Prostate gland (tissue), 2 donors: ENCODE measurements around the gene TOMM70. TPM values are rescaled to one million over a fixed set of nuclear protein-coding genes. Genes with fewer than 3 reads are reported as not detected.

Experiments
- DNase-seq: peaks from one replicate; pipeline ENCODE4 v3.0.0-alpha.2; 2019; ENCODE audit warnings: low spot score
- H3K27ac ChIP-seq, 2 donors: fragments of 200-600 bp; sonication (generic); 2 replicates each; pipeline ENCODE4 v1.5.1; 2017 to 2019
- H3K27me3 ChIP-seq: fragments of 200-600 bp; sonication (generic); replicated peaks from 2 replicates; pipeline ENCODE4 v1.5.1; 2019; ENCODE audit not compliant: insufficient read depth
- H3K36me3 ChIP-seq, 2 donors: fragments of 200-600 bp; sonication (generic); 1 replicate in 1 of 2; 2 replicates in 1 of 2; pipeline versions ENCODE4 v1.5.1 to v1.8.1; 2017 to 2019
- H3K4me1 ChIP-seq: fragments of 200-600 bp; sonication (generic); replicated peaks from 2 replicates; pipeline ENCODE4 v1.5.1; 2019
- H3K4me3 ChIP-seq, 2 donors: fragments of 200-600 bp; sonication (generic); 2 replicates each; pipeline ENCODE4 v1.5.1; 2017 to 2019
- H3K9me3 ChIP-seq: fragments of 200-600 bp; sonication (generic); 2 replicates; pipeline ENCODE4 v1.5.1; 2017
- POLR2A ChIP-seq: fragments of 450-650 bp; IDR thresholded peaks from one replicate; pipeline ENCODE4 v1.6.1; 2016; ENCODE audit warnings: antibody characterized with exemption, mild to moderate bottlenecking
- POLR2AphosphoS5 ChIP-seq: sonication (generic); formaldehyde crosslinking; IDR thresholded peaks from one replicate; pipeline ENCODE4 v1.6.1; 2017; ENCODE audit warnings: antibody characterized with exemption
- WGBS: methylation state at CpG from one replicate; pipeline ENCODE4 v1.1.5; 2018; 5-methylcytosine and 5-hydroxymethylcytosine counted together
- intact Hi-C: fragments of 100-400 bp; cut with DNase I; formaldehyde crosslinking; loops from one replicate; pipeline ENCODE4 v1.14.2; 2022
- total RNA-seq, 2 donors: library from RNA; depleted of rRNA; stranded (reverse); fragments of >200 nt; gene quantifications; one replicate each; pipeline ENCODE4 v1.1.0, GENCODE V29; 2016
- TF ChIP-seq, protein P1 (sequence below), 4 experiments: fragments of 200-600 bp in 2 of 4; fragments of 450-650 bp in 2 of 4; sonication (generic) in 2 of 4; IDR thresholded peaks; 1 replicate in 3 of 4; 2 replicates in 1 of 4; pipeline ENCODE4 v1.5.1; 2016 to 2019; ENCODE audit warnings: antibody characterized with exemption in 4 of 4, mild to moderate bottlenecking in 2 of 4, moderate library complexity in 2 of 4

The TOMM70 gene
- total RNA-seq, 2 donors from 2014 or later, result 34.0 to 36.1 TPM

DNA sequence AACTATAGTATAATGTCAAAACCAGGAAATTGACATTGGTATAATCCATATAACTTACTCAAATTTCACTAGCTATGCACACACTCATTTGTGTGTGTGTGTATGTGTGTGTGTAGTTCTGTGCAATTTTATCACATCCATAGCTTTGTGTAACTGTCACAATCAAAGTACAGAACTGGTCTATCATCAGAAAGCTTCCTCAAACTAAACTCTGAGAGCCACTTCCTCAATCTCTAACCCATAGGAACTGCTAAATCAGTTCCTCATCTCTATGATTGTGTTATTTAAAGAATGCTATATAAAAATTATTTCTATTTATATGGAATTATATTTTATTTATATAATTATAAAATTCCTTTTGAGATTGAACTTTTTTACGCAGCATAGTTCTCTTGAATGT is 18.5 kb upstream of the TOMM70 start:
- Histone ChIP-seq H3K36me3 (no peaks in the 10 kb centered on the region), H3K27ac (no peak overlapping the region), H3K4me3 (no peak overlapping the region), H3K9me3 (no peaks in the 10 kb centered on the region), H3K4me1 (no peaks in the 10 kb centered on the region), H3K27me3 (no peaks in the 10 kb centered on the region)
- intact Hi-C loops, result no loop called here
- no peak for DNase-seq
- 100% methylated on average over 1 of the region's 1 CpG for WGBS
- no peak for TF ChIP-seq POLR2AphosphoS5
- TF ChIP-seq POLR2A, result no peak
- TF ChIP-seq, protein P1, sequence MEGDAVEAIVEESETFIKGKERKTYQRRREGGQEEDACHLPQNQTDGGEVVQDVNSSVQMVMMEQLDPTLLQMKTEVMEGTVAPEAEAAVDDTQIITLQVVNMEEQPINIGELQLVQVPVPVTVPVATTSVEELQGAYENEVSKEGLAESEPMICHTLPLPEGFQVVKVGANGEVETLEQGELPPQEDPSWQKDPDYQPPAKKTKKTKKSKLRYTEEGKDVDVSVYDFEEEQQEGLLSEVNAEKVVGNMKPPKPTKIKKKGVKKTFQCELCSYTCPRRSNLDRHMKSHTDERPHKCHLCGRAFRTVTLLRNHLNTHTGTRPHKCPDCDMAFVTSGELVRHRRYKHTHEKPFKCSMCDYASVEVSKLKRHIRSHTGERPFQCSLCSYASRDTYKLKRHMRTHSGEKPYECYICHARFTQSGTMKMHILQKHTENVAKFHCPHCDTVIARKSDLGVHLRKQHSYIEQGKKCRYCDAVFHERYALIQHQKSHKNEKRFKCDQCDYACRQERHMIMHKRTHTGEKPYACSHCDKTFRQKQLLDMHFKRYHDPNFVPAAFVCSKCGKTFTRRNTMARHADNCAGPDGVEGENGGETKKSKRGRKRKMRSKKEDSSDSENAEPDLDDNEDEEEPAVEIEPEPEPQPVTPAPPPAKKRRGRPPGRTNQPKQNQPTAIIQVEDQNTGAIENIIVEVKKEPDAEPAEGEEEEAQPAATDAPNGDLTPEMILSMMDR (IDR thresholded peaks at IDR 0.05), result no peak

DNA sequence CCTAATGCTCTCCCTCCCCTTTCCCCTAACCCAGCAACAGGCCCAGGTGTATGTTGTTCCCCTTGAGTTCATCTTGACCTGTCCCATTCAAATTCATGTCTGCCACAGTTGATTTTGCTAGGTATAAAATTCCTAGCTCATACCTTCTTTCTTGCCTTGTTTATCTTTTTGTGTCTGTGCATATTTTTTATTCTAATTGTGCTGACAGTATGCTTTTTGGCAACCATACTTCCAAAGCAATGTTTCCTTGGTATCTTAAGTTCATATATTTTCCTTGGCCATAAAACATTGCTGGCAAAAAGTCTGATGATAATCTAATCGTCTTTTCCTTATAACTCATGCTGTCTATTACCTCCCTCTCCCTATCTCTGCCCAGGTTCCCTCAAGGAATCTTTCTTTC is 16.0 kb upstream of the TOMM70 start:
- H3K27ac ChIP-seq, result no peak overlapping the region
- no peaks in the 10 kb centered on the region for H3K27me3 ChIP-seq
- no peak overlapping the region for H3K4me3 ChIP-seq
- intact Hi-C loops, result no loop called here
- no peaks in the 10 kb centered on the region for H3K4me1 ChIP-seq
- no peaks in the 10 kb centered on the region for H3K36me3 ChIP-seq
- H3K9me3 ChIP-seq, result no peaks in the 10 kb centered on the region
- 63% methylated on average over 1 of the region's 1 CpG for WGBS
- DNase-seq, result no peak
- TF ChIP-seq POLR2AphosphoS5 (no peak), POLR2A (no peak)
- TF ChIP-seq, protein P1 (IDR thresholded peaks at IDR 0.05), result no peak

DNA sequence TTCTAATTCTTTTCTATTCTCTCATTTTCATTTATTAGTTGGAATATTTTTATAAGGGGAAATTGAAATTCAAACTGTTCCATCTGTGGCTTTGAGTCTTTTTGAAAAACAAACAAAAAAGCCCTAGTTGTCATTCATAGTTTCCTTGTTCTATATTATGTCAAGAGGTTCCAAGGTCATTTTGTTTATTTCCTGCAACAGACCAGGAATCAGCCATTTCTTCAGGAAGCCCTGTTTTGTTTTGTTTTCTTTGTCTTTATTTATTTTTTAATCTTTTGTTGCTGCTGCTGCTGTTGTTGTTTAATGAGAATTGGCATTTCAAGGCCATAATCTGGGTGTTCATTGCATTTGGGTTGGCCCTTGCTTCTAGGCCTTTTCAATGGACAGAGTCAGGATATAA is 15.3 kb upstream of the TOMM70 start:
- no peaks in the 10 kb centered on the region for H3K9me3 ChIP-seq
- TF ChIP-seq, protein P1 (IDR thresholded peaks at IDR 0.05), result no peak
- TF ChIP-seq POLR2AphosphoS5, result no peak
- no peak for TF ChIP-seq POLR2A
- intact Hi-C loops, result no loop called here

DNA sequence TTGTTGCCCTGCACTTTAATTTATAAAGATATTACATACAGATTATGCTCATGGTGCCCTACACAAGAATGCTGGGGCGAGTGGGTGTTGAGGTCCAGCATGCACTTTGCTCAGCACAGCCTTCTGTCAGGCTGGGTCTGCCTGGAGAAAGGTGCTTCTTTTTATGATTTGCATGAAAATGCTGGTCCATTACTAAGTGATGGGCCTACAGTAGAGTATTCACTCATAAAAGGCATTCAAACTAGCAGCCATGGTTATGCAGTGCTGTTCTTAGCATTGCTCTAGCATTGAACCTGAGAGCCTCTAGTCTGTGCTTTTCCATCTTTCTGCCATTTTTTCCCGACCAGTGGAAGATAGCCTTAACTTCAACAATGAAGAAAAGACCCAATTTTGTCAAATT is 12.7 kb upstream of the TOMM70 start:
- Histone ChIP-seq H3K4me1 (no peaks in the 10 kb centered on the region), H3K36me3 (no peaks in the 10 kb centered on the region), H3K27me3 (no peaks in the 10 kb centered on the region), H3K4me3 (no peak overlapping the region), H3K27ac (no peak overlapping the region), H3K9me3 (no peaks in the 10 kb centered on the region)
- intact Hi-C loops, result no loop called here
- TF ChIP-seq POLR2A (no peak), POLR2AphosphoS5 (no peak)
- TF ChIP-seq, protein P1 (IDR thresholded peaks at IDR 0.05), result no peak
- DNase-seq, result no peak
- WGBS, result 93% methylated on average over 2 of the region's 2 CpGs

More for the DNA sequence above, 15.3 kb upstream of the TOMM70 start:
- Histone ChIP-seq H3K27me3 (no peaks in the 10 kb centered on the region), H3K4me1 (no peaks in the 10 kb centered on the region), H3K4me3 (no peak overlapping the region), H3K27ac (no peak overlapping the region), H3K36me3 (no peaks in the 10 kb centered on the region)
- DNase-seq, result no peak

DNA sequence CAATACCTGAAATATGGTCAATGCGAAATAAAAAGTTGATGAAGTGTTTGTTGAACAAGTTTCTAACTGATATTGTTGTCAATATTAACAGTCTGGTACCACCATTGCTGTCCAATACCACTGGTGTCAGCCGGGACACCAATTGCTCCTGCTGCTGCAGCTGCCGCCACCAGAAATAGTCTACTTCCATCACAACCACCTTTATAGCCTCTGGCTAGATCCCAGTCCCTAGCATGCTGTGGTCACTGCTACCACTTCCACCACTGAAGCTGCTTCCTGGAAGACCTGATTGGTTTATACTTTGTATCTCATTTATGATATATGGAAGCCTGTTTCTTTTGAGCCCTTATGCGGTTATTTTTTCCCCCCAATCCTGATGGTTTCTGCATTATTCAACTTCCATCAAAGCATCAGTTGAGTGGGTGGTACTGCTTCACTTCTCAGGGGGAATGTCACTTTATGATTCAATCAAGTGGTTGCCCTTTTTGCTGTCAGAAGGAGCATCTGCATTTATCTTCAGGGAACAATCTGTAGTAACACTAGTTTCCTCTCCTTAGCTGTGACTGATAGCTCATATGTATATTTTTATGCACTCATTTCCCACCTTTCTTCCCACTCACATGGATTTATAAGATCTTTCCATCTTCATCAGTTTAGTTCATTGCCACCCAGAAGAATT is 12.2 kb upstream of the TOMM70 start:
- Histone ChIP-seq H3K4me3 (no peak overlapping the region), H3K27ac (no peak overlapping the region), H3K36me3 (no peaks in the 10 kb centered on the region), H3K9me3 (no peaks in the 10 kb centered on the region), H3K27me3 (no peaks in the 10 kb centered on the region), H3K4me1 (no peaks in the 10 kb centered on the region)
- no peak for DNase-seq
- whole genome bisulfite sequencing, result over 99% methylated on average over 4 of the region's 4 CpGs
- TF ChIP-seq POLR2AphosphoS5 (no peak), POLR2A (no peak)
- TF ChIP-seq, protein P1 (IDR thresholded peaks at IDR 0.05), result no peak
- intact Hi-C loops, result no loop called here
